NT2/D1 (cell line): ENCODE measurements around the gene CXCL14.

Experiments used
- DNase-seq: peaks from one replicate; pipeline ENCODE4 v3.0.0-alpha.2; 2011; ENCODE audit warnings: low read depth, low spot score
- H3K27me3 ChIP-seq: 2 replicates; pipeline ENCODE4 v1.6.0; 2011; ENCODE audit warnings: mild to moderate bottlenecking; ENCODE audit not compliant: insufficient read length, insufficient read depth
- H3K36me3 ChIP-seq: 2 replicates; pipeline ENCODE4 v1.6.1; 2011; ENCODE audit warnings: mild to moderate bottlenecking, low read length, mixed read lengths; ENCODE audit not compliant: insufficient read depth, insufficient read length
- H3K4me1 ChIP-seq: 2 replicates; pipeline ENCODE4 v1.5.1; 2011; ENCODE audit not compliant: insufficient read depth, insufficient read length
- H3K4me3 ChIP-seq: 2 replicates; pipeline ENCODE4 v1.5.1; 2011; ENCODE audit warnings: low read depth; ENCODE audit not compliant: insufficient read length
- H3K9ac ChIP-seq: 2 replicates; pipeline ENCODE4 v1.6.0; 2011; ENCODE audit warnings: low read depth; ENCODE audit not compliant: insufficient read length
- H3K9me3 ChIP-seq: 2 replicates; pipeline ENCODE4 v1.5.1; 2011; ENCODE audit warnings: mild to moderate bottlenecking, low read length; ENCODE audit not compliant: insufficient read depth
- SUZ12 ChIP-seq: IDR thresholded peaks from 2 replicates; pipeline ENCODE4 v1.6.1; 2011; ENCODE audit not compliant: insufficient read length, insufficient read depth; ENCODE audit errors: extremely low read depth
- YY1 ChIP-seq: IDR thresholded peaks from 2 replicates; pipeline ENCODE4 v1.6.1; 2011; ENCODE audit not compliant: insufficient read length, insufficient read depth
- ZNF274 ChIP-seq: IDR thresholded peaks from 2 replicates; pipeline ENCODE4 v1.6.1; 2011; ENCODE audit warnings: mild to moderate bottlenecking, low read depth, low read length

The CXCL14 gene

DNA sequence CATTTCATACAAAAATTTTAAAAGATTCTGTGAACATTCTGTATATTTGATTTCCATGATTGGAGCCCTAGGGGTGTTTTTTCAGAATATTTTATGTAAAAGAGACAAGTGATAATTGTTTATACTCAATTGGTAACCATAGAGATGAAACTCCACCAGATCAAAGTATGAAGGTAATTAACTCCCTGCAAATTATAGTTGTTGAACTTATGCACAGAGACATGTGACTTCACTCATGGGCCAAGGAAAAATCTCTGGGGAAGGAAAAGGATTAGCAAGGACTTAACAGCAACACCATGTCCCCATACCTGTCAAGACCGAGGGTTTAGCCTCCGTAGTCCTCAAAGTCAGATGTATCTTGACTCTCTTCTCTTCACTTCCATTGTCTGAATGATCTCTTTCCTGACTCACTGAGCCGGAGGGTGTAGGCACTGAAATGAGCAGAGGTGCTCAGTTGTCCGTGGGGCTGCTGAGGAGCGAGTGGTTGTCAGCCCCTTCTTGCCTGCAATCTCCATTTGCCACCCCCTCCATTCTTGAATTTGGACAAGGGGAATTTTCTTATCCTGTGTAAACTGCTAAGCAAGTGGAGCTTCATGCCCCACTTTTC is 17.5 kb upstream of the CXCL14 start:
- DNase-seq: no peak
- no peak overlapping the region for H3K4me3 ChIP-seq
- no peaks in the 10 kb centered on the region for H3K9me3 ChIP-seq
- H3K9ac ChIP-seq: no peak overlapping the region
- H3K36me3 ChIP-seq: no peaks in the 10 kb centered on the region
- peaks cover 14% of the 10 kb centered on the region for H3K27me3 ChIP-seq
- TF ChIP-seq SUZ12: no peak
- TF ChIP-seq YY1: no peak
- no peak for TF ChIP-seq ZNF274
- peaks cover 2% of the 10 kb centered on the region for H3K4me1 ChIP-seq

DNA sequence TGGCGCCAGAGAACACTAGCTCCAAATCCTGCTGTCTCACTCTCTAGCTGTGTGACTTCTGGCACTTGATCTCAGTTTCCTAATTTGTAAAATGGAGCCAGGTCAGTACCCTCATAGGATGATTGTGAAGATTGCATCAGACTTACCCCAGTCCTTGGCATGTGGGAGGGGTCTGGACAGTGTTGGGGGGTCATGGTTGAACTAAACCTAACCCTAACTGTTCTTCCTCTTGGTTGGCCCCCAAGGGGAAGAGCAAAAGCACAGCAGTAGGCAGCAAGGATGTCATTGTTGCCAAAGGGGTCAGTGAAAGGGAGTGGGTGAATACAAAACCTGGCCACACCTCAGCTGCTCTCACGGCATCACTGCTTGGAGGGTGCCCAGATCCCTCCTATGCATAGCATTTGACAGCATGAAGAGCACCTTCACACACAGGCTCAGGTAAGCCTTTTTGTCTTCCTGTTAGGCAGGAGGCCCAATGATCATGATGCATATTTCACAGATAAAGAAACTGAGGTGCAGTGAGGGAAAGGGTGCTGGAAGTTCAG is 15.7 kb upstream of the CXCL14 start:
- peaks cover 2% of the 10 kb centered on the region for H3K4me1 ChIP-seq
- DNase-seq: no peak
- H3K4me3 ChIP-seq: no peak overlapping the region
- no peaks in the 10 kb centered on the region for H3K9me3 ChIP-seq
- TF ChIP-seq YY1 (no peak), ZNF274 (no peak), SUZ12 (no peak)
- no peak overlapping the region for H3K9ac ChIP-seq
- peaks cover 5% of the 10 kb centered on the region for H3K27me3 ChIP-seq
- H3K36me3 ChIP-seq: no peaks in the 10 kb centered on the region

DNA sequence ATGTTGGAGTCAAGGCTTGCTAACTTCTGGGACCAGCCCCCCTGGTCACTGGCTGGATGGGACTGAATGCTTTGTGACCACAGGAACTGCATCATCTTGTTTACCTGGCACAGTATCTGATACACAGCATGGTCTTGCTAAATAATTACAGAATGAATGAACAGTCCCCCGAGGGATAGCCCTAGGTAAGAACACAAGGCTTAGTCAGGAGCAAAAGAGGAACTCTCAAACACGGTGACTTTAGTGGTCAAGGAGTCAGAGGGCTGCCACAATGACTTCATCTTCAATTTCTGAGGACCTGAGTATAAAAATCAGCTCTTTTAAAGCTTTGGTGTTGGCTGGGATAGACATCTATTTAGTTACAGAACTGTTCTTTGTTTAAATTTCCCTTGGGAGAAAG is 15.1 kb upstream of the CXCL14 start:
- Histone ChIP-seq H3K36me3 (no peaks in the 10 kb centered on the region), H3K27me3 (no peaks in the 10 kb centered on the region), H3K4me3 (no peak overlapping the region), H3K4me1 (peaks cover 2% of the 10 kb centered on the region), H3K9ac (no peak overlapping the region), H3K9me3 (no peaks in the 10 kb centered on the region)
- no peak for TF ChIP-seq ZNF274
- TF ChIP-seq SUZ12: no peak
- TF ChIP-seq YY1: no peak
- no peak for DNase-seq

DNA sequence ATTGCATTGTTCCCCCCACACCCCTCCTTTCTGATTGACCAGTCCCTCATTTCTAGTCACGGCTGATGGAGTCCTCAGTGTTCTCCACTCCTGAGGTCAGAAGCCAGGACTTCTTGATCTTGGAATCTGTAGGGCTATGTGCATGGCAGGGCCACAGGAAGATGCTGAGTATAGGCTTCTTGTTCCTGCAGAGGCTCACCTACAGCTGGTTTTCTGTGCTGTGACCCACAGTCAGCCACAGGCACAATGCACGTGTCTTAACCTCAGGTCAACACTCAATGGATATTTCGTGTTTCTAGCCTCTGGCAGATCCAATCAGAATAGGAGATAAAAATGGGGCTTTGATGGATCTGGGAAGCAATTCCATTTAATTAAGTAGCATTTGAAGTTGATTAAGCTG is 14.3 kb upstream of the CXCL14 start:
- no peak overlapping the region for H3K9ac ChIP-seq
- H3K4me3 ChIP-seq: no peak overlapping the region
- no peaks in the 10 kb centered on the region for H3K9me3 ChIP-seq
- H3K27me3 ChIP-seq: no peaks in the 10 kb centered on the region
- TF ChIP-seq ZNF274: no peak
- TF ChIP-seq SUZ12: no peak
- no peak for TF ChIP-seq YY1
- H3K4me1 ChIP-seq: peaks cover 2% of the 10 kb centered on the region
- no peak for DNase-seq
- H3K36me3 ChIP-seq: no peaks in the 10 kb centered on the region

DNA sequence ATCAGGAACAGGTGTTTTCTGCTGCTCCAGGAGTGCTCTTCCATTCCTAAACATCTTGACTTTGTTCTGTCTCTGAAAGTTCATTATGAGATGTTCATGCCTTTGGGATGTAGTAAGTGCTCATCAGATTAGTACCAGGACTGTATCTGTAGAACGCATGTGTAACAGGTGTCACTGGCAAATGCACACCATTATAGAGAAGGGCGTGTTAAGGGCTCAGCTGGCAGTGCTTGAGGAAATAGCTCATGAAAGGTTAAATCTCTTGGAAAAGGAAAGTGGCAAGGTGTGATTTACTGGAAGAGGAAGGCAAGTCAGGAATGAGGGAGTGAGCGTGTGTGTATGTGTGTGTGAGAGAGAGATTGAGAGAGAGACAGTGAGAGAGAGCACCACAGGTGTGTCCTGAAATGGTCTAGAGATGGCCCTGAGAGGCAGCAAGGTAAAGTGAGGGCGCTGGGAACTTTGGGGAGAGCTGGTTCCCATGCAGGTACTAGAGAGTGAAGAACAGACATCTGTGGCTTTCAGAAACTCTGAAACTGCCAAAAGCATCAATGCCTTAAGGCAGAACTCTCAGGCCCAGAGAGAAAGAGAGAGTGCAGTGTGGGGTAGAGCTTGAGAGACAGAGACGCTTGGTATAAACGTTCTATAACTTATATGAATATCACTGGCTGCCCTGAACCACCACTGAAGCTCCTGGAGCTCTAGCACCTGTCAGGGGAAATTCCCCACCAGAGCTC is 13.7 kb upstream of the CXCL14 start:
- Histone ChIP-seq H3K4me3 (no peak overlapping the region), H3K36me3 (no peaks in the 10 kb centered on the region), H3K4me1 (peaks cover 2% of the 10 kb centered on the region), H3K9ac (no peak overlapping the region), H3K27me3 (no peaks in the 10 kb centered on the region), H3K9me3 (no peaks in the 10 kb centered on the region)
- no peak for DNase-seq
- no peak for TF ChIP-seq YY1
- no peak for TF ChIP-seq ZNF274
- no peak for TF ChIP-seq SUZ12

DNA sequence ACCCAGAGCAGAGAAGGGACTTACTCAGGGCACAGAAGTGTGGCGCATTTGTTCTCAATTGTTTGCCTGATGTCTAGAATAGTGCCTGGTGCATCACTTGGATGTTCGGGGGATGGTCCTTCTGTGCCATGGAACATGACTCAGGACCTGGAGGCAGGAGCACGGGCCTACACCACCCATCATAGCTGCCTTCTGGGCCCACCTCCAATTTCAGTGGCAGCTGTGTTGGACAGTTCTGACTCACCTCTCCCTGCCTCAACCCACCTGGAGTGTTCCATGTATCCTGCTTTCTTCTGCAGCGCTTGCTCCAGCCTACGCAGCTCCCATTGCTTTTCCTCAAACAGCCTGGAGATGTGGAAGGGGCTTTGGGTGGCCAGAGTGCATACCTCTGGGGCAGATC is 12.5 kb upstream of the CXCL14 start:
- DNase-seq: no peak
- H3K4me1 ChIP-seq: peaks cover 2% of the 10 kb centered on the region
- H3K36me3 ChIP-seq: no peaks in the 10 kb centered on the region
- no peak overlapping the region for H3K4me3 ChIP-seq
- peaks cover under 1% of the 10 kb centered on the region; the same call in 1 of the 2 replicates for H3K9me3 ChIP-seq
- no peak overlapping the region for H3K9ac ChIP-seq
- no peaks in the 10 kb centered on the region for H3K27me3 ChIP-seq
- TF ChIP-seq YY1: no peak
- TF ChIP-seq SUZ12: no peak
- no peak for TF ChIP-seq ZNF274

DNA sequence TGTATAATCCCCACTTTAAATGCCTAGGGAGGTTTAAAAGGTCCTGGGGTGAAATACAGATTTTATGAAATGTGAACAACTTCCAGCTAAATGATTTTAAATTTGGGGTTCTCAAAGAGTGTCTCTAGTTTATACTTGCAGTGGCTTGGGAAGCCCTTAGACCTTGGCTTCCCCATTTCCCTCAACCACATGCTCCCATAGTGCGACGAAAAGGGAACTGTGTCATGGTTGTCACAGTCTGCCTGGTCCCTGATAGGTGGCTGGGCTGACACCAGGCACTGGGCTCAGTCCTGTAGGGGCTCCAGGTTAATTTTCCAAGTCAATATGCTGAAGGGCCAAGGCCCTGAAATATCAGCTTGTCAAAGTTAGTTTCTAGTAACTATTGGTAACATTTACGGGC is 10.4 kb upstream of the CXCL14 start:
- Histone ChIP-seq H3K4me3 (no peak overlapping the region), H3K4me1 (peaks cover 2% of the 10 kb centered on the region), H3K36me3 (no peaks in the 10 kb centered on the region), H3K27me3 (no peaks in the 10 kb centered on the region), H3K9me3 (peaks cover 7% of the 10 kb centered on the region; the same call in 1 of the 2 replicates), H3K9ac (no peak overlapping the region)
- no peak for TF ChIP-seq YY1
- TF ChIP-seq ZNF274: no peak
- TF ChIP-seq SUZ12: no peak
- no peak for DNase-seq
